MV-4-11 (cell line): ENCODE measurements around the gene CNKSR3.

Experiments
- DNase-seq: peaks from one replicate; lab custom pipeline; 2025; lab: John Stamatoyannopoulos, UW

The CNKSR3 gene

GRCh38 chr6:154502553-154502952, 7.9 kb downstream of the CNKSR3 start:
- DNase-seq = peak; percentile 34

GRCh38 chr6:154501578-154501868, 9.0 kb downstream of the CNKSR3 start:
- DNase-seq = no peak

DNA sequence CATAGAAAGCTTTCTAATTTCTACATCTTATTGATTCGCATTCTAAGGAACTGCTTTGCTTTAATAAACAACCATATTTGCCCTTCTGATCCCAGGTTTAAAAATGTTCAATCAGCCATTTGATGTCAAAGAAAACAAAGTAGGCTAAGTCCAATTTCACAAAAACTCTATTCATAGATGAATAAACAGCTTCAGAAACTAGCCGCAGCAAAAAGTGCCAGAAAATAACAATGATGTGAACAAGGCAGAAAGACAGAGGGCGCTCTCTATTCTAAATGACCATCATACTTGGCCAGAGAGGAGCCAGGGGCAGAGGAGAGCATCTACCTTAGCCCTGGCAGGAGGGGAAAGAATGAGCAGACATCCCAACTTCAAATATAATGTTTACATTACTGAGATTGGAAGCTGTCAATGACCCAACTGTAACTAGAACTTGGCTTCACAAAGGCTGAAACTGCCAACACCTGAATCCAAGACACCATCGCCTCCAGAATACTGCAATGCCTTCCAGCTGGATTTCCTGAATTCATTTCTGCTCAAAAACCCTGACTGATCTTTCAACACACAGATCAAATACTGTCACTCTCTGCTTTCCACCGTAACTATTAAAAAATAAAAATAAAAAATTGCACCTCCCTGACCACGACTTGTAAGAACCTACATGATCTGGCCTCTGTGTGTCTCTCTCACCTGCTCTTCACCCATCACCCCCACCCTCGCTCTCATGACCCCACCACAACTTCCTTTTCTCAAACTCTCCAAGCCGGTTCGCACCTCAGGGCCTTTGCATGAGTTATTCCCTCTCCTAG, 9.5 kb downstream of the CNKSR3 start:
- DNase-seq = no peak

- no peak for DNase-seq
Measured at GRCh38 chr6:154499855-154500589, 10.5 kb downstream of the CNKSR3 start.

DNA sequence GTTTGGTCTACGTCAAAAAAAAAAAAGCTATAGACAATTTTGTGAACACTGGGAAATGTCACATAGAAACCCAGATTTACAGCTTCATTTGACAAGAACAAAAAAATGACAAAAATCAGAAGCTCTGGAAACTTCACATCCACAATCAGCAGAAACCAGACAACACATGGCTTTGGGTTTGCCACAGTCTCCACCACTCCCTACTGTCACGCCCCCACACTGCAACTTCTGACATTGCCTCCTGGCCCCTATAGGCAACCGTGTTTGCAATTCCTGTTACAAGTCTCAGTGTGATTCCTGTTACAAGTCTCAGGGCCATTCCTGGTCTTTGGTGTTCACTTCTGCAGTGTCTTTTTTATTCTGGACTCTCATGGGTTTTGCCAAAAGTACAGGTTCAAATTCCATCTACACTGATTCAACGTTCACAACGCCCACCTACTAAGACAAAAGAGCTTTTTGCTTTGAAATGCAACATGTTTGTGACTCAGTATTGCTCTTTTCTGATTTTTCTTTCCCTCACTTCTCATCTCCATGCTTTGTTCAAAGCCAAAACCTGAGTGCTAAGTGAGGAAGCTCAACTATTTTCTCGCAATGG, 12.0 kb downstream of the CNKSR3 start:
- DNase-seq = no peak

DNA sequence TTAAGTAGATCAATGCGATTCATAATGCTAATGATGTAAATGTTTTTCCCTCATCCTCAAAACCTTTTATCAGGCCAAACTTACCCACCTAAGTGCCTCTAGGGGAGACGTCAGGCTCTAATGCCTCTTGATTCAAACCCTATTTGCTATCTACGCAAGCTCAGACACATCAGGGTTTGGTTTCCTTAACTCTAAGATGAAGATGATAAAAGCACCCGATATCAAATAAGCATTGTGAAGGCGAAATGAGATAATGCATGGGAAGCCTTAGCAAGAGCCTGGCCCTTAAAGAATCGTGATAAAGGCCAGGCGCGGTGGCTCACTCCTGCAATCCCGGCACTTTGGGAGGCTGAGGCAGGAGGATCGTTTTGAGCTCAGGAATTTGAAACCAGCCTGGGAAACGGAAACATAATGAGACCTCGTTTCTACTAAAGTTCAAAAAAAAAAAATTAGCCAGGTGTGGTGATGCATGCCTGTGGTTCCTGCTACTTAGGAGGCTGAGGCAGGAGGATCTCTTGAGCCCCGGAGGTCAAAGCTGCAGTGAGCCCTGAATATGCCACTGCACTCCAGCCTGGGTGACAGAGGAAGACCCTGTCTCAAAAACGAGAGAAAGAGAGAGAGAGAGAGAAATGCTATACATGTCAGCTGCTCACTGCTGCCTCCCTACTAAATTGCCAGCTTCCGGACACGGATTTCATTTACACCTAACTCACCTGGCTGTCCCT, 13.5 kb downstream of the CNKSR3 start:
- DNase-seq = no peak

DNA sequence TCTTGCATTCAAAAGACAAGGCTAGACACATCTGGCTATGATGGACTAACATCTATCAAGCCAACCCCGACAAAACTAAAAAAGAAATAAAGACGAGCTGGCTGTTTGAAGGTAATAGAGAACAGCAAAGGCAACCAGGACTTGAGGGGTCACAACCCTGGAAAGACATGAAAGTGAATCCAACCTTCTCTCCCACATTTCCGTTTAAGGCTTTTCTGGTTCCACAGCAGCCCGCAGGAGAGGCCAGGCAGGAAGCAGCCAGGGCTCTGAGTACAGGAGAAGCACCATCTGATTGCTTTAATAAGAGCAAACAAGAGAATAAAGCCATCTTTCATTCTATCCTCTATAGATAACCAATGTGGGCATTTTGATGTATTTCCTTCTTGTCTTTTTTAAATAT, 14.3 kb downstream of the CNKSR3 start:
- no peak for DNase-seq

DNA sequence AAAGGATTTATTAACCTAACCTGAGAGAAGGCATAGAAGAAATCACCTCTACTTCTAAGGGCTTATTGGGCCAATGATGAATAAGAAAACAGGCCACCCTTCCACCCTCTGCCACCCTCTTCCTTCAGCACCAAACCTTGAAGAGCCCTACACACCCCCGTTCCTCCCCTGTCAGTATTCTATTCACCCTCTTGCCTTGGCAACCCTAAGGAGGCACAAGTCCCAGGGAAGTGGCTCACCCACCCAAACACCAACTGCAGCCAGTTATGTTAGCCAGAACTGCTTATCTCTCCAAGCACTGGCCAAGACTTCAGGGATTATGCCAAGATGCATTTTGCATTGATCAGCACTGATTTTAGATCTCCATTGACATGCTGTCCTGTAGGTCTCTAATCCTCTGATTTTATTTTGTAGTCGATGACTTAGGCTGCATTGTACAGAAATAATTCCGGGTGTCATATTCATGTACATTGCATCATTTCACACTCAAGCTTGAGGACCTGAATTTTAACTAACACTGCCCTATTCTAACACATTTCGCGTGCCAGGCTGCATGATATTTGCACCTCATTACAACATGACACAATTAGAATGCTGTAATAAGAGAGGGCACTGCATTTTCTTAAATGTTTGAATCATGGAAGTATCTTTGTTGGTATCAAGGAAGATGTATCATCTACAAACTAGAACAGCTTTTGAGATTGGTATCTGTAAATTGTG, 15.7 kb downstream of the CNKSR3 start:
- no peak for DNase-seq

GRCh38 chr6:154491567-154492470, 18.7 kb downstream of the CNKSR3 start:
- no peak for DNase-seq

DNA sequence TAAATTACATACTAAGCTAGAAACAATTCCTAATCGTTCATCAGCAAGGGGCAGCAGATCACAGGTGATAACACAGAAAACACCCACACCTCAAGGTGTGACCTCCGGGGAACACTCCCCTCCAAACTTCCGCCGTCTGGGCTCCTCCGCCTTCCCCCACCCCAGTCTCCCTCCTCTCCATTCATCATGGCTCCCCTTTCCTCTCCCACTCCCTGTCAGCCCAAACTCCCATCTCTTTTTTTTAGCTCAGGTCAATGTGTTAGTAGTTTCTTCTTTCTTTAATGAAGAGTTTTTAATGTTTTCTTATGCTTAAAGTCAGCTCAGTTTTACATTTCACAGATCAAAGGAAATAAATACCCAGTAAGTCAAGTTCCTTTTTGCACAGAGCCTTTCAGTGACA, 20.7 kb downstream of the CNKSR3 start:
- no peak for DNase-seq

- no peak for DNase-seq
Measured at GRCh38 chr6:154488802-154489437, 21.6 kb downstream of the CNKSR3 start.

DNA sequence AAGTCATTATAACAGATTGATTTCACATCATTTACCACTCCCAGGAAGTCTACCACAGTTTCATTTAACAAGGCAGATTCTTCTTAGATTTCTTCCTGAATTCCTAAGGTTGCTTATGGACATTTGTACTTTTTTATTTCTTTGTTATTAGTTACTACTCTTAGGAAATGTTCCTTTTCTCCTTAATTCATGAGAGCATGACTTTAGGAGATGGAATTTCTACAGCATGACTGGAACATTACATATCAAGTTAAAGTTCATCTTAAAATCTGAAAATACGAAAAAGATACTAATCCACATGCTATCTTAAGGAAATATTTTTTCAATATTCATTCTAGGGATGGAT, 22.3 kb downstream of the CNKSR3 start:
- DNase-seq = no peak

DNA sequence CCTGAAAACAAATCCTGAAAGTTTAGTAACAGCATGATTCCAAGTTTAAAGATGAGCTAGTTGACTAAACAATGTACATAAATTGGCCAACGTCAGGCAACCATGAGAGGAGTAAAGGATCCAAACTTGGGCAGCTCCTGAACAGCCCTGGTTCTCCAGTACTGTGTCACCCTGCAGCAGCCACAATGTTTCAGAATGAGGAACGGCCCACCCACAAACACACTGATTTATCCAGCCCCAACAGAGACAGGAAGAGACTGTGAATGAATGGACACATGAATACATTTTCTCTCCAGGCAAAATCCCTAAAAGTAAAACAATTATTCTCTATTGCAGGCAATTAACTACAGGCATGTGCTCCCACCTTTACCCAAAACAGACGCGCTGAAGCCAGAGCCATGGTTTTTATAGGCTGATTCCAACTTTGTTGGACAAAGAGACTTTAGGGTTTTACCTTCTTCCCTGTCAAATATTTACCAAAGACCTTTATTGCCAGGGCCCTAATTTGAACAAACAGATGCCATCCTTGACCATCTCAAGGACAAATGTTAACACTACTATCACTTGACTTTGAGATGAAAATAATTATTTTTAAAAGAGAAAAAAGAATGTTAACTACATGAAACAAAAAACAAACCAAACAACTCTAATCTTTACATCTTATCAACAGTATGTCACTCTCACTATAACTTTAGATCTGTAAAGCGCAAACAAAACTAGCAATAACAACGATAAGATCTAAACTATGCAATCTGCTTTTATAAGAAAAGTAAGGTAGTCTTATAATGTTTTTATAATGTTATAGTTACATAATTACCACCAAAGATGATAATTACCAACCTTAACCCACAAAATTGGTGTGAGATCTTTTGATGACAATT, 22.9 kb downstream of the CNKSR3 start:
- no peak for DNase-seq

DNA sequence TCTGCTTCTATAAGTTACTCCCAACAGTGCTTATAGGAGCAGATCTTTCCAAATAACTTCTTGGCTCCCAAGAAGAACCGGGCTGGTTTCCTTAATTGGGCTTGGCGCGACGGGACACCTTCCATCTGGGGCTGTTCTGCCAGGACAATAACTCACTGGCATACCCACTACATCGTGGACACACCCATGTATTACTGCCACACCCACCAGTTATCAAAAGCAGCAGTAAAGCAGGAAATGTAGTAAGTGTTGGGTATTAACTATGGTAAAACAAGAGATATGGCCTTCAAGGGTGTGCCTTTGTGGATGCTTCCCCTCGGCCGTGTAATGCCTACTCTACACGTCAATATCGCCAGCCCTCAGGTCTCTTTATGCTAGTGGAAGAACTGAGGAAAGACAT, 24.7 kb downstream of the CNKSR3 start:
- no peak for DNase-seq

GRCh38 chr6:154484942-154485341, 25.5 kb downstream of the CNKSR3 start:
- DNase-seq = no peak

- DNase-seq = no peak
Measured at GRCh38 chr6:154482858-154483257, 27.6 kb downstream of the CNKSR3 start.

DNA sequence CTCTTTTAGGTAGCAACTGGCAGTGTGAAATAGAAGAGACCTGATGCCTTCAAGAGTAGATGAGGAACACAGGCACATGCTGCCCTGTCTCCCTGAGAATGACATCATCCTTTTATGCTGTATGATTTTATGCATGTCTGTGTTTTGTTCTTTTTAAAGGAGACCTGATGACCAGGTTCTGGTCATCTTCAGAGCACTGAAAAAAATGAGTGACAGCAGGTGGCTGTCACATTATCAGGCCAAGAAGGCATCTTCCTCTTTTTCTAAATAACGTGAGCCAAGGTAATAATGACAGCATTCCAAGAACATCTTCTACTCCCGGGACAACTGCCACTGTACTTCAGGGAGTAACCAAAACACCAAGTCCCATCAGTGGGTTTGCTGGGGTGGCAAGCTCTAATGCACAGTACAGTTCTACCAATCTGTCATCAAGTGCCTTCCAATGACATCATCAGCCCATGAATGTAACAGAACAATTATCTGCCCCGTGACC, 28.9 kb downstream of the CNKSR3 start:
- DNase-seq = peak; percentile 17

- DNase-seq = no peak
Measured at GRCh38 chr6:154479771-154480639, 30.5 kb downstream of the CNKSR3 start.
